Measurements from ENCODE around the gene CLMN.

DNA sequence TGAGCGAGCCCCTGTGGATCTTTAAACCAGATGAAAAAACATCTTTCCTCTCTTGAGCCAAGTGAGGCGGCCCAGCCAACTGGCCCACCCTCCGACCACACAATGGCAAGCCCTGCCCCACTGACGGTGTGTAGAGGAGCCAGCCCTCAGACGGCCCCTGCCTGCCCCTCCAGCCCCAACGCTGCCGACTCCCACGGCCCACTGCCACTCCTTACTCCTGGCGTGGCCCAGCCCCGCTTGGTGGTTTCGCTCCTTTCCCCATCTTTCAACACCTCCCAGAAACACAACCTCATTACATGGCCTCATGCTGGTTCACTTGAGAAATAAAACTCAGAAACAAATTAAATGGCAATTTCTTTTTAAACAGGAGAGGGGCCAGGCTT, 81.8 kb downstream of the CLMN start:
- TF ChIP-seq, protein P1, sequence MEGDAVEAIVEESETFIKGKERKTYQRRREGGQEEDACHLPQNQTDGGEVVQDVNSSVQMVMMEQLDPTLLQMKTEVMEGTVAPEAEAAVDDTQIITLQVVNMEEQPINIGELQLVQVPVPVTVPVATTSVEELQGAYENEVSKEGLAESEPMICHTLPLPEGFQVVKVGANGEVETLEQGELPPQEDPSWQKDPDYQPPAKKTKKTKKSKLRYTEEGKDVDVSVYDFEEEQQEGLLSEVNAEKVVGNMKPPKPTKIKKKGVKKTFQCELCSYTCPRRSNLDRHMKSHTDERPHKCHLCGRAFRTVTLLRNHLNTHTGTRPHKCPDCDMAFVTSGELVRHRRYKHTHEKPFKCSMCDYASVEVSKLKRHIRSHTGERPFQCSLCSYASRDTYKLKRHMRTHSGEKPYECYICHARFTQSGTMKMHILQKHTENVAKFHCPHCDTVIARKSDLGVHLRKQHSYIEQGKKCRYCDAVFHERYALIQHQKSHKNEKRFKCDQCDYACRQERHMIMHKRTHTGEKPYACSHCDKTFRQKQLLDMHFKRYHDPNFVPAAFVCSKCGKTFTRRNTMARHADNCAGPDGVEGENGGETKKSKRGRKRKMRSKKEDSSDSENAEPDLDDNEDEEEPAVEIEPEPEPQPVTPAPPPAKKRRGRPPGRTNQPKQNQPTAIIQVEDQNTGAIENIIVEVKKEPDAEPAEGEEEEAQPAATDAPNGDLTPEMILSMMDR (IDR thresholded peaks at IDR 0.05; ENCODE audit: extremely low read depth in 1 of 2, insufficient read depth in 1 of 2, low read depth in 1 of 2, low read length in 2 of 2): no peak
- TF ChIP-seq EZH2 (IDR thresholded peaks at IDR 0.05; ENCODE audit: borderline replicate concordance, low read depth, low read length, severe bottlenecking) (no peak), POLR2A (IDR thresholded peaks at IDR 0.05; ENCODE audit: low read depth, low read length) (no peak), MYC (IDR thresholded peaks at IDR 0.05; ENCODE audit: low read depth, low read length) (no peak)
